NCI-H510A treated with DMSO at 0.1 percent for 48 hours (cell line): ENCODE data around the gene CCDC136.

Experiments
- DNase-seq: peaks from one replicate; lab custom pipeline; 2025; lab: John Stamatoyannopoulos, UW

Gene CCDC136

DNA sequence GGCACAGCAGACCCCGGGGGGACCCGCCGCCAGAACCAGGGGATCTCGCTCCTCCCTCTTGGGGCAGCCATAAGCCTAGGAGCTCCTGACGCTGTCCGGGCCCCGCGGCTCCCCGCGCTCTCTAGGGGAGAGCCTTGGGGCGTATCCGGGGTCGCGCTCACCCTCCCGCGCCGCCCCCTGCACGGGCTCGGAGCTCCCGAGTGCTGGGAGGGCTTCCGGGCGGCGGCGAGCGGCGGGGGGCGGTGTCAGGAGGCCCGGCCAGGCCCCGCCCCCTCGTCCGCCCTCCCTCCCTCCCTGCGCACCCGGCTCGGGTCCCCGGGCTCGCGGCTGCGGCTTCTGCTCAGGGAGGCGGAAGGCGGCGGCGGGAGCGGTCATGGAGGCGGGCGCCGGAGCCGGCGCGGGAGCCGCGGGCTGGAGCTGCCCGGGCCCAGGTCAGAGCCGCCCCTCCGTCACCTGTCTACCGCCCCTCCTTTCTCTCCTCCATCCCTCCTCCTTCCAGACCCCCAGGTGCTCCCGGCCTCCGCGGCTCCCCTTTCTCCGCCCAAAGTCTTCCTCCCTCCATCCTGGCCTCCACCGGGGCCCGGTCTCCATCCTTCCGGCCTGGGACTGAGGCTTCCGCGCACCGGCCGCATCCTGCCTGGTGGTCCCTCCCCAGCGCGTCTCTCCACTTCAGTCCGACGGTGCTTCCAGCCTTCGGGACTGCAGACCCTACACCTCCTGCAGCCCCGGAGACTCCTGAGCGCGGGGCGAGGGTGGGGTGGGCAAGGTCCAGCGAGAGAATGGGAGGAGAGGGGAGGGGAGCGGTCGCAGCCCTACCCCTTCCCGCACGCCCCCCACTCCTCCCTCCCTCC lies at the start of gene CCDC136:
Gene CCDC136, plus strand, starts transcription at position 848 of the 851 bp plus-strand sequence. CDS start 444 bp downstream, outside the sequence.
- peak; percentile 21 for DNase-seq

DNA sequence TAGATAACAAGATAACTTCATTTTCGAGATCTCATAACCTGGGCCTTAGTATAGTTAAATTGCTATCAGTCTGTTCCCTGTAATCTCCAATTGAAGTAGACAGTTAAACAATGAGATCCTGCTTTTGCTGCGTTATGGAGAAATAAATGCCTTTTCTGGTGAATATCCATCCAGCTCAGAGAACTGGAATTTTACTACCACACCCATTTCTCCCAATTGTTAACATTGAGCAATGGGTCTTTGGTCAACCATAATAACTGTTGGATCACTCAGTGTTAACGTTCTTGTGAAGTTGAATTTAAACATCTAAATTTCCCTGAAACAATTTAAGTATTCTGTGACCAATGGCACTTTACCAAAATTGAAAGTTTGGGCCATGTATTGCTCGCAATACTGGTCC lies 49.6 kb upstream of the CCDC136 start:
- no peak for DNase-seq

DNA sequence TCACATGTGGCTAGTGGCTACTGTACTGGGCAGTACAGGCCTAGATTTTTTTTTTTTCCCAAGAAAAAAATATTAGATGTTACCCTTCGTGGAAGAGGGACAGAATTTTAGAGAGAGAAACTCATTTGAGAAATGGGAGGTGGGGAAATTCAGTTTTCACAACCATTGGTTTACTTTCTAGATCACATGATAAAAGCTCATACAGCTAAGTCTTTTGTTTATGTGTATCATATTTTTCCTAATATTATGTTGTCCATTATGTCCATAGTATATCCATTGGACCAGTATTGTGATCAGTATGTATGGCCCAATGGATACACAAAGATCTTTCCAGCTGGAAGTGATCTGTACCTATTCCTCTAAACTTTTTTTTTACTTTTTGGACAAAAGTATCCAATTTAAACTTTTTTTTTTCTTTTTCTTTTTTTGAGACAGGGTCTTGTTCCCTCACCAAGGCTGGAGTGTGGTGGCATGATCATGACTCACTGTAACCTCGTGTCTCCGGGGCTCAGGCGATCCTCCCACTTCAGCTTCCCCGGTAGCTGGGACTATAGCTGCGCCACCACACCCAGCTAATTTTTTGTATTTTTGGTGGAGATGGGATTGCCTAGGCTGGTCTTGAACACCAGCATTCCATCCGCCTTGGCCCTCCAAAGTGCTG lies 48.5 kb upstream of the CCDC136 start:
- DNase-seq, result no peak

DNA sequence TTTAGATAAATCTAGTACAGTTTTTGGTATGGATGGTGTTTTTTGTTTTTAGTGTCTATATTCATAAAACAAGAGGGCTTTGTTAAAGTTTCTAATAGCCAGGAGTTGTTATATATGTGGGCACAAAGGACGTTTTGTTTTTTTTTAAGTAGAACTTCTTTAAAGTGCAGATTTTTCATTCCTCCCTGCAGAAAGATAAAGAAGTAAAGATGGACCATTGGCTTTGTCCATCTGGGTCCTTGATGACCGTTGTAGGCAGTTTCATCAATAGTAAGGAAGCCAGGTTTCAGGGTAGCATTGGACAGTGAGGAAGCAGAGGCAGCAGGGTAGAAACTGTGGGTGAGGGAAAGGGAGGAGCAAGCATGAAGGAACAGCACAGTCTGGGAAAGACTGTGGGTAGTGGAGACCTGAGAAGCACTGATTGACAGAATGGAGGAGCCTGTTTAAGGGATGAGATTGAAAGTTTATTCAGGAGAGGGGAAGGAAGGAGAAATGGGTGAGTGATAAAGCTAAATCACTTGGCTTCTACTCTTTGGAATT lies 47.3 kb upstream of the CCDC136 start:
- DNase-seq, result no peak

DNA sequence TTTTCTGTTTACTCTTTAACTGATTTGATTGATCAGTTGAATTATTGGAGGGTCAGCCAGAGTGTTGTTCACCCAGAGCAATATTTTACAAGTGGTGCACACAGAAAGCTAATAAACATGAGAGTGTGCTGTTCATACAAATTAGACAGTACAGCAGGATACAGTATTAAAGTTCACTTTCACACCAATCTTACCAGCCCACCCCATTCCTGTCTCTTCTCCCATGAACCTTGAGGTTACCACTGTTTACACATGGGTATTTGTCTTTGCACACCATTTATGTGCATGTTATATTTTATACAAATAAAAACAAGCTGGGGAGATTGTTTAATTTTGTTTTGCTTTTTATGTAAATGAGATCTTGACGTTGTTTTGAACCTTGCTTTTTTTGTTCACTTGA lies 46.1 kb upstream of the CCDC136 start:
- no peak for DNase-seq

DNA sequence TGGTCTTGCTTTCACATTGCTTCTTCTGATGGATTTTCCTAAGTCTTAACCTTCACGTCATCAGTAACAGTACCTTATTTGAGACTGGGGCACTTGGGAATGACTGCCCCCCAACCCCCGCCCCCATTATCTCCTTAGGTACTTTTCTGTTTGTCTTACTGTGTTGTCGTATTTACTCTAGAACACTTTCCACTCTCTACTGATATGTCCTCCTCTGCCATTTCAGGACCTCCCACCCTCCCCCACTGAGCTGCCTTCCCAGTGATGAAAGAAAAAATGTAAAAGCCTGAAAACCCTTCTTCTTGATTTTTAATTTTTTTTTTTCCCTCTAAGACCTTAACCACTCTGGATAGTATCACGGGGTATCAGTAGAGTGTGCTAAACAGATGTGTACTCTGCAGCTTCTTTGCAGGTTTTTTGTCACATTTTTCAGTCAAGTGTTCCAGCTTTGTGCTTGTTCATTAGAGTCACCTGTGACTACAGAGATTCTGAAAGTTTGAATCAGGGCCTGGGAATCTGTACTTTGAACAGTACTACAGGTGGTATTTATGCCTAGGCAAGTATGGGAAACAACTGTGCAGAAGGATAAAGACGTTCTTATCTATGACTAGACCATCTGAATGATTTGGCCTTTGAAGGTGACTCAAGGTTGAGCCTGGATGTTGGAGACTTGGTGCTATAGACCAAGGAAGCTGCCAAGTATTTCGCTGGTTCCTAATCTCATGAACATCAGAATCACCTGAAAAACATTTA lies 44.3 kb upstream of the CCDC136 start:
- DNase-seq, result no peak

DNA sequence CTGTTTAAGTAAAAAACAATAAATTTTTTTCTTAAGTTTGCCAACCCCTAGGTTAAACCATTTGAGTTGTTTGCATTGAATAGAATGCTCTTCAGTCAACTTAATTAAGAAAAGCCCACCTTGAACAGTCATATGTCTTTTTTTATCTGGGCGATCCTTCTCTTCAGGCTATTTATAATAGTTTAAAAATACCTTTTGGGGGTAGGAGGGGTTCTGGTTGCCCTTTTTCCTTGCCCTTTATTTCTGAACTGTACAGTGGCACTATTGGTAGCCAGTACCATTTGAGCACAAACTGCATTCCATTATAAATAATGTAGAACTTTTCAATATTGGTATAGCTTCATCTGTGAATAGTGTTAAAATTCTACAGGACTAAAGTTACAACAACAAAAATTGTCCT lies 39.5 kb upstream of the CCDC136 start:
- DNase-seq, result no peak

DNA sequence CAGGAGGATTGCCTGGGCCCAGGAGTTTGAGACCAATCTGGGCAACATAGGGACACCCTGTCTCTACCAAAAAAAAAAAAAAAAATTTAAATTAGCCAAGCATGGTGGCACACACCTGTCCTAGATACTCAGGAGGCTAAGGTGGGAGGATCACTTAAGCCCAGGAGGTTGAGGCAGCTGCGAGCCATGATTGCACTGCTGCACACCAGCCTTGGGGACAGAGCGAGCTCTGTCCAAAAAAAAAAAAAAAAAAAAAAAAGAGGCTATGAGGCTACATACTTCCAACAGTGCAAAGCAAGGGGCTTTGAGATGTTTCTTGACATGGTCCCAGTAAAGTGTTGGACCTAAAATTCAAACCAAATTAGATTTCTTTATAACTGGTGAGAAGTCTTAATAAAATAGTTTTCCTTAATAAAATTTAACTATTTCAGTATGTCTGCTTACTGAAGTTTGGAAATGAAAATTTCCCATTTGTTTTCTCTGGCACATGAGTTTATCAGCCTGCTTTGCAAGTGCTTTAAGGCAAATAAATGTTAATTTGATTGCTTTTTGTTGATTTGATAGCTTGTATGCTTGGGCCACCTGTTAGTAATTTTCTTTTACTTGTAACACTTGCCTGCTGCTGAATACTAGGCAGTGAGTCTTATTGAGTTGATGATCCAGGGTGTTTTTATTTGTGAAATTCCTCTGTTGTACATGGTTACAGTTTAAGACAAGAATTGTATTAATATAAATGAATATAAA lies 36.5 kb upstream of the CCDC136 start:
- DNase-seq, result no peak

DNA sequence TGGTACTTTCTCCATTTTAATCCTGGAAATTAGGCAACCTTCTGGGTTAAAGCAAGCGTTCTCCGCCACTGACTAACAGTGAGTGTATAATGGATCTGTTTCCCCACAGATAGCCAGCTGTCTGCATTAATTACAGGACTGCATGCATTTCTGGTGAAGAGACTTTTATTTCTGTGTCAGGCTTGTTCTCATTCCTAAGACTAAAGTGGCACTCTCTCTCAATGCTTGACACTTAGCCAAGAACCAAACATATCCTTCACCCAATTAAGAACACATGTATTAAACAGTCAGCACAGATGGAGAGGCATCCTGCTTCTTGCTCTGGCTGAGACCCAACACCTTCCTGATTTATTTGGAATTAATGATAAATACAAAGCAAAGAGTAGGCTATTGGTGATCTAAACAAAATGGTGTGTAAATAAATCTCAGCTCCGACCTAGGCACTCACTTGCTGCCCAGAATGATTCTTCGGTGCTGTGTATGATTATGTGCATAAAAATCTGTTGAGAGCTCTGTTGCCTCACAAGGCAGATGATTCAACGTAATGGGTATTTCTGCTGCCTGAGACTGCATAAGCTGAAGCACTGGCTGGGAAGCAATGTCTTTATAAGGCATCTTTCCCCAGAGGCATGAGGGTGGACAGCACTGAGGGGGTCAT lies 35.8 kb upstream of the CCDC136 start:
- DNase-seq, result no peak

DNA sequence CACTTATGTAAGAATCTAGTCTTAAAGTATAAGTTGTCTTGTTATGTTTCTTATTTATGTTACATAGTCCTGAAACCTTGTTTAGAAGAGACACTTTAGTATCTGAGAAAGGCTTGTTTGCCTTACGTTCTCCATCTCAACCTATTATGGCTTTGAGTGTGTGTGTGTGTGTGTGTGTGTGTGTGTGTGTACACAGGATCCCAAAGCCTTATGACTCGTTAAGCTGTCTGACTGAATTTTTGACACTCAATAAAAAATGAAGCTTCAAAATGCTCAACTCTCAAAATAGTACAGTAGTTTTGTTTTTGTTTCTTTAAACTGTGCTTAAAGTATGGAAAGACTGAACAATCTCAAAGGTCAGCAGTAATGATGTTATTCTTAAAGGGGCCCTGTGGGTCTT lies 34.6 kb upstream of the CCDC136 start:
- DNase-seq, result no peak

DNA sequence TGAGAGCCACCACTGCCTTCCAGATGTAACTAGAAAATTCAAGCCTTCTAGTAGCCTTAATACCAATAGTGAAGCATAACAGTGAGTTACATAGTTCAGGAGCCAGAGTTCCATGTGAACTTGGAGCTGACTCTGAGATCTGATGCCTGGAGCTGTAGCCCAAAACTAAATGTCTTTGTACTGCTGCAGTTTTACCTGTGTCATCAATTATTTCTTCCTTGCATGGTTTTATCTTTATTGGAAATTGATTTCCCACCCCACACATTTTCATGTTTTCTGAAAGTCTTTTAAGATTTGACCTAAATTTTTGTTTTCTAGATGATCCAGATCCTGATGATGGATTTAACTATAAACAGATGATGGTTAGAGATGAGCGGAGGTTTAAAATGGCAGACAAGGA lies 33.2 kb upstream of the CCDC136 start:
- DNase-seq, result no peak

DNA sequence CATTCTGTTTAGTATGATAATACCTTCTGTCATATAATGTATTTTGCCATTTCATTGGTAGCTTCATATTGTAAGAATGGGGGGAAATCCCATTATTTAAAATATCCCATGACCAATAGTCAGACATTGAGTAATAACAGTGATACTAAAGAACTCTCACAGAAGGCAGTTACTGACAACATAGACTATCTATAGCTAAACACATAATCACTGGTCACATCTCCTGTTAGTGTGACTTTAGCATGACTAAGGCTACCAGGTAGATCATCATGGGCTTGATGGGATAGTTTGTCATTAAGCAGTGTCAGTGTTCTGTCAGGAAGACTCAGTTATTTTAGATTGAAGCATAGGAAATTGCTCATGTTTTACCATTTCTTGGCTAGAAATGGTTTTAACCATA lies 32.5 kb upstream of the CCDC136 start:
- no peak for DNase-seq

DNA sequence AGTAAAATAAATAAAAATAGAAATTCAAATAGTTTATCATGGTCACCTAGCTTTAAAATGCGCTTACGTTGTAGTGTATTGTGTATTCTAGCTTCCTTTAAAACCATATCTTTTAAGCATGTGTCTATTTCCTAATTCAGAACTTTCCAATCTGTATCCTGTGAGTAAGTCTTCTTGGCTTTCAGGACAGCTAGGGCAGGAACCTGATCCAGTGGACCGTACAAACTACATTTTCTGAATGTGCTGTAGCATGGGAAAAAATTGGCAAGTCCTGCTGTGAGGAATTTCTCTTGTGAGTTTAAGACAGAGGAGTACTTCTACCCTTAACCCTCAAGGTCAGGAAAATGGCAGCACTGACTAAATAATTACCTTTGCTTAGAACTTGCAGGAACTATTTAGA lies 28.2 kb upstream of the CCDC136 start:
- DNase-seq, result no peak

DNA sequence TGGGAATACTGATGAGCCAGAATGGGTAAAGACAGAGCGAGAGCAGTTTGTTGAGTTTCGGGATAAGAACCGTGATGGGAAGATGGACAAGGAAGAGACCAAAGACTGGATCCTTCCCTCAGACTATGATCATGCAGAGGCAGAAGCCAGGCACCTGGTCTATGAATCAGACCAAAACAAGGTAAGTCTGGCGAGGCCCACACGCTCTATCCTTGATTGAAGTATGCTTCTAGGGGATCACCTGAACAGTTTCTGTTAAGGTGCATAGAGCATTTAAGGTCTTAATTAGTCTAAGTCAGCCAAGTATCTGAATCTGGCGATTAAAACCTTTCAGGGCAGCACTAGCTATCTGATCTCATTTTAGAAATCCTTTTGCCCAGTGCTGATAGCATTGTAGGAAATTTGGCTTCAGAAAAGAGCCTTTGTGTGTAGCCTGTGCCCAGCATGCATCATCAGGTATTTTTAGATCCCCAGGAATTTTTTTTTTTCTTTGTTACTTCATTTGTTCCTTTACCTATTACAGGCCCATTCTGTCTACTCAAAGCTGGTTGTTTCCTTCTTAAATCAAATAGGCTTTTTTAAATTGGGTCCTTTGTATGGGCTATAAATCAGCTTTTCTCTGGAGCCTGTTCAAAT lies 24.2 kb upstream of the CCDC136 start:
- no peak for DNase-seq

DNA sequence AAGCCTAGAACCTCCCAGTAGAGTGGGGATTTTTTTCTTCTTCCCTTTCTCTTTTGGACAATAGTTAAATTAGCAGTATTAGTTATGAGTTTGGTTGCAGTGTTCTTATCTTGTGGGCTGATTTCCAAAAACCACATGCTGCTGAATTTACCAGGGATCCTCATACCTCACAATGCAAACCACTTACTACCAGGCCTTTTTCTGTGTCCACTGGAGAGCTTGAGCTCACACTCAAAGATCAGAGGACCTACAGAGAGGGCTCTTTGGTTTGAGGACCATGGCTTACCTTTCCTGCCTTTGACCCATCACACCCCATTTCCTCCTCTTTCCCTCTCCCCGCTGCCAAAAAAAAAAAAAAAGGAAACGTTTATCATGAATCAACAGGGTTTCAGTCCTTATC lies 21.5 kb upstream of the CCDC136 start:
- DNase-seq, result no peak

DNA sequence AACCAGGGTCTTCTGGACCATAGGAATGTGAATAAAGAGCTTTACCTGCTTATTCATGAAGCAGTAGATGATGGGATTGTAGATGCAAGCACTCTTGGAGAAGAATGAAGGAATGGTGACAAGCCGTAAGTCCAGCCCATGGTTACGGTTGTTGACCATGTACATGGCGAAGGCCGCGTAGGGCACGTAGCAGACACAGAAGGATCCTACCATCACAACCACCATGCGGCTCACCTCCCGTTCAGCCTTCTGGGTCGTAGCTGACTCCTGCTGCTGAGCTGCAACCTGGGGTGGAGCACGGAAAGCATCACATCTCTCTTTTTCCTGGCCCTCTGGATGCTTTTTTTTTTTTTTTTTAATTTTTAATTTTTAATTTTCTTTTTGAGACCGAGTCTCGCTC lies 18.2 kb upstream of the CCDC136 start:
- DNase-seq, result no peak

DNA sequence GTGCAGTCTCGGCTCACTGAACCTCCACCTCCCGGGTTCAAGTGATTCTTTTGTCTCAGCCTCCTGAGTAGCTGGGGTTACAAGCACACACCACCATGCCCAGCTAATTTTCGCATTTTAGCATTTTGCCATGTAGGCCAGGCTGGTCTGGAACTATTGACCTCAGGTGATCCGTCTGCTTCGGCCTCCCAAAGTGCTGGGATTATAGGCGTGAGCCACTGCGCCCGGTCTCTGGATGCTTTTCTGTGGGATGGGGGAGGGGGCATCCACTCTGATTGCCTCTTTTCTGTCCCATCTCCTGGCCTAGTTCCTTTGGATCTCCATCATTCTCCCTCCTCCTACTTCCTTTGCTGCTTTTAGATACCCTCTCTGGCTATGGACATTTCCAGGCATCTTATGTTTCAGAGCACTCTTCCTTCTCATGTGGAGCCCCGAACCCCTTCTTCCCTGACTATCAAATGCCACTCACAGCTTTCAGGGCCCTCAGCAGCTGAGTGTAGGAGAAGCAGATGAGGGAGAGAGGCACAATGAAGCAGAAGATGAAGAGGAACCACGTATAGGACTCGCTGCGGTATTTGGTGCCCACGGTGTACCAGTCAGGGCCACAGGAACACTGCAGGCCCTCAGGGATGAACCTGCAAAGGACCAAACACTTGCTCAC lies 17.6 kb upstream of the CCDC136 start:
- DNase-seq, result no peak

DNA sequence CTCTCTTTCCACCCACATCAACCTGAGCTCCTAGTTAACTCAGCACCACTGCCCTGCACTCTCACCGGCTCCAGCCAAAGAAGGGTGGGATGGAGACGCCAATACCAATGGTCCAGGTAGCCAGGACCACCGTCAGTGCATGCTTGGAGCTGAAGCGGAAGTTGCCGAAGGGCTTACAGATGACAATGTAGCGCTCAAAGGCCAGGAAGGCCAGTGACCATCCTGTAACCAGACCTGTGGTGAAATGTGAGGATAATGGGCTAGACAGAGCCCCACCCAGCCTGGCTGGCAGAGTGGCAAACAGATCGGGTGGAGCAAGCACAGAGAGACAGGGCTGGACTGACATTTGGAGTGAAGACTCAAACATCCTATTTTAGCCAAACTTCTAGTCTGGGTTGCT lies 16.8 kb upstream of the CCDC136 start:
- DNase-seq, result no peak

DNA sequence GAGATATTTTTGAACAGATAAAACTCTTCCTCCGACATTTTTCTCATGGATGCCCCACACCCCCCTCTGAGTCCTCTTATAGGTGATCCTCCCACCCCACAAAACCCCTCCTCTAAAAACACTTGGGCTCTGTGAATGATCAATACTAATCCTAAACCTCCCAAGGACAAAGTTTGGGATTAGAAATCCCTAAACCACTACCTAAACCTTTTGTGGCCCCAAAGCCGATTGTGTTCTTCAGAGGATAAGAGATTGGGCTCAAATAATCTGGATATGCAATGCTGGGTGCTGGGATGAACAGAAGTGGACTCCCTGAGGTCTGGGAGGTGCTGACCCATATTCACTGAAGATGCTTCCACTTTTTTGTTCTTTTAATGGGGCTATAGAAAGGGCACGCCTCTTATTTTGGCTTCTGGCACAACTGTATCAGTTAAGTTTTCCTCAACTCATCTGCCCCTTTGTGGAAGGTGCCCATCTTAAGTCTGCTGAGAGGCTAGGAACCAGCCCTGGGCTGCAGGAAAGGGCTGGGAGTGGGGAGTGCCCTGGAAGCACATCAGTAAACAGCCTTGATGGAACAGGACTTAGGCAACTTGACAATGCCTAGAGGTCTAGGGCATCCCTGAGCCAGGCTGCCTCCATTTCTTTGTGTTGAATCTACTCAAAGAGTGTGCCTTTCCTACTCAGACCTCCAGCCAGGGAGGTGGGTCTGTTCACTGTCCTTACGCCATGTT lies 15.9 kb upstream of the CCDC136 start, which contains the start of gene OPN1SW:
Gene OPN1SW, minus strand, starts transcription at position 51 of the 731 bp plus-strand sequence. Its CDS starts 13 bp downstream, at position 38.
- no peak for DNase-seq
